Fibroblast of the conjunctiva (primary cell): ENCODE results near the gene SELE.

Experiments
- DNase-seq: peaks from one replicate; pipeline ENCODE4 v3.0.0-alpha.2; 2010; ENCODE audit warnings: low read depth

Gene SELE

GRCh38 chr1:169733924-169734323, at the start of gene SELE:
TSS of gene SELE (minus strand) at chr1:169734079. CDS start at chr1:169733612, 467 bp downstream.
- no peak for DNase-seq

- DNase-seq: no peak
Measured at GRCh38 chr1:169782596-169782995, 48.7 kb upstream of the SELE start.

- DNase-seq: no peak
Measured at GRCh38 chr1:169779970-169780369, 46.1 kb upstream of the SELE start.

GRCh38 chr1:169779150-169779549, 45.3 kb upstream of the SELE start:
- DNase-seq: no peak

GRCh38 chr1:169776440-169776839, 42.6 kb upstream of the SELE start:
- no peak for DNase-seq

GRCh38 chr1:169768161-169768560, 34.3 kb upstream of the SELE start:
- DNase-seq: no peak

- no peak for DNase-seq
Measured at GRCh38 chr1:169765580-169766331, 31.9 kb upstream of the SELE start.

GRCh38 chr1:169764919-169765318, 31.0 kb upstream of the SELE start:
- DNase-seq: no peak

- no peak for DNase-seq
Measured at GRCh38 chr1:169762699-169763098, 28.8 kb upstream of the SELE start.

- DNase-seq: no peak
Measured at GRCh38 chr1:169759038-169759437, 25.2 kb upstream of the SELE start.

GRCh38 chr1:169753549-169753948, 19.7 kb upstream of the SELE start:
- DNase-seq: no peak

- DNase-seq: no peak
Measured at GRCh38 chr1:169750041-169750440, 16.2 kb upstream of the SELE start.

GRCh38 chr1:169746550-169746949, 12.7 kb upstream of the SELE start:
- no peak for DNase-seq

- DNase-seq: peak; percentile 9
Measured at GRCh38 chr1:169745015-169745861, 11.4 kb upstream of the SELE start.

- DNase-seq: peak; percentile 39
Measured at GRCh38 chr1:169741666-169742394, 8.0 kb upstream of the SELE start.

- DNase-seq: no peak
Measured at GRCh38 chr1:169739980-169740379, 6.1 kb upstream of the SELE start.

- no peak for DNase-seq
Measured at GRCh38 chr1:169731446-169731845, 2.4 kb downstream of the SELE start.

GRCh38 chr1:169729991-169730390, 3.9 kb downstream of the SELE start:
- no peak for DNase-seq

- no peak for DNase-seq
Measured at GRCh38 chr1:169727307-169727706, 6.6 kb downstream of the SELE start.

- DNase-seq: no peak
Measured at GRCh38 chr1:169726851-169727250, 7.0 kb downstream of the SELE start.

GRCh38 chr1:169725930-169726329, 7.9 kb downstream of the SELE start:
- DNase-seq: no peak

GRCh38 chr1:169724168-169724567, 9.7 kb downstream of the SELE start:
- DNase-seq: no peak

GRCh38 chr1:169723763-169724162, 10.1 kb downstream of the SELE start:
- no peak for DNase-seq
